Testis (tissue), 2 donors: ENCODE data around the gene RPA1.

Experiments
- POLR2A ChIP-seq: fragments of 450-650 bp; IDR thresholded peaks from one replicate; pipeline ENCODE4 v1.6.1; 2017; ENCODE audit warnings: antibody characterized with exemption, mild to moderate bottlenecking, moderate library complexity
- TF ChIP-seq, protein P1 (sequence below), 3 experiments: fragments of 450-650 bp in 2 of 3; fragments of 200-600 bp in 1 of 3; sonication (generic) in 1 of 3; IDR thresholded peaks; one replicate each; pipeline ENCODE4 v1.5.1; 2016 to 2019; ENCODE audit warnings: antibody characterized with exemption in 3 of 3, mild to moderate bottlenecking in 2 of 3, moderate library complexity in 1 of 3

DNA sequence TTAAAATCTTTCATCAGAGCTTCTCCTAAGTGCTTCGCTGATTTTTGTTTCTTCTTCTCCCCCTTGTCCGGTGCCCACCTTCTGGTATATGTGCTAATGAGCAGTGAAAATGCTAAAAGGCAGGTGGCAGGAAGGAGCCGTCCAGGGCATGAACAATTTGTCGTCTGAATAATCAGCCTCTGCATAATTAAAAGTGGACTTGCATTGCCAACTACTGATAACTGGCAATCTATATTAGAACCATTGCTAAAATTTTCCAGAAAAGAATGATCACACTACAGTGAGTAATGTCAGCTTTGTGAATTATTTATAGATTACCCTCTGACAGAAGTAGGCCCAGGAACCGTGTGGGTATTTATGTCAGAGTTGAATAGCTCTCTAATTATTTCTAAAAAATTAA is 39.9 kb upstream of the RPA1 start:
- TF ChIP-seq, protein P1, sequence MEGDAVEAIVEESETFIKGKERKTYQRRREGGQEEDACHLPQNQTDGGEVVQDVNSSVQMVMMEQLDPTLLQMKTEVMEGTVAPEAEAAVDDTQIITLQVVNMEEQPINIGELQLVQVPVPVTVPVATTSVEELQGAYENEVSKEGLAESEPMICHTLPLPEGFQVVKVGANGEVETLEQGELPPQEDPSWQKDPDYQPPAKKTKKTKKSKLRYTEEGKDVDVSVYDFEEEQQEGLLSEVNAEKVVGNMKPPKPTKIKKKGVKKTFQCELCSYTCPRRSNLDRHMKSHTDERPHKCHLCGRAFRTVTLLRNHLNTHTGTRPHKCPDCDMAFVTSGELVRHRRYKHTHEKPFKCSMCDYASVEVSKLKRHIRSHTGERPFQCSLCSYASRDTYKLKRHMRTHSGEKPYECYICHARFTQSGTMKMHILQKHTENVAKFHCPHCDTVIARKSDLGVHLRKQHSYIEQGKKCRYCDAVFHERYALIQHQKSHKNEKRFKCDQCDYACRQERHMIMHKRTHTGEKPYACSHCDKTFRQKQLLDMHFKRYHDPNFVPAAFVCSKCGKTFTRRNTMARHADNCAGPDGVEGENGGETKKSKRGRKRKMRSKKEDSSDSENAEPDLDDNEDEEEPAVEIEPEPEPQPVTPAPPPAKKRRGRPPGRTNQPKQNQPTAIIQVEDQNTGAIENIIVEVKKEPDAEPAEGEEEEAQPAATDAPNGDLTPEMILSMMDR (IDR thresholded peaks at IDR 0.05) = no peak
- TF ChIP-seq POLR2A = no peak
